GM21390 (cell line): Measurements from ENCODE around the gene KIAA1614.

Experiments used
- ATAC-seq: cut with Tn5 transposase; IDR thresholded peaks from one replicate; pipeline ENCODE4 v1.9.1; 2021; ENCODE audit not compliant: unreplicated experiment

KIAA1614 gene

DNA sequence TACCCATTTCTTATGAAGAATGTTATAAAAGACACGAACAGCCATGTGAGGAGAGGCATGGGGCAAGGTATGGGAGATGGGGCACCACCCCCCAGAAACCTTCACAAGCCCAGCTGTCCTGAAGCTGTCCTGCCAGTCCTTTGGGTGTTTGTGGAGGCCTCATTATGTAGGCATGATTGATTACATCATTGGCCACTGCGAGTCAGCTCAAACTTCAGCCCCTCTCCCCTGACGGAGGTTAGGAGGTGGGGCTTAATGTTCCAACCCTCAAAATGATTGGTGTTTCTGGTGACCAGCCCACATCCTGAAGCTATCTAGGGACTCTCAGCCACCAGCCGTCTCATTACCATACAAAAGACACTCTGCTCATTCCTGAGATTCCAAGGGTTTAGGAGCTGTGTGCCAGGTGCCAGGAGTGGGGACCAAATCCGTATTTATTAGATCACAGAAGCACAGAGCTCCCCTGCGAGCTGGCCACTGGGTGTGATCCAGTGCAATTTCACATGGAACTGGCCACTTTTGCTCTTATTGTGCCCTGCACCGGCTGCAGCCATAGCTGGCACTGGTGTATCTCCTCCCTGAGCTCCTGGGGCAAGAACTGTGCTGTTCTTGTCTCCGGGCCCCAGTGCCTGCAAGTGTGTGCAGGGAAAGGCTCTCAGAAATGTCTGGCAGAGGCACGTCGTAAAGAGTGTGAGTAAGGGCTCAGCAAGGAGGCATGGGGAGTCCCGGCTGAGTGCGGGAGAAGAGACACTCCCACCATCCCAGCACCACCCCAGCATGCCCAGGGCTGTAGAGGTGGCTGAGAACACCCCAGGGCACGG, 10.5 kb downstream of the KIAA1614 start:
- no peak for ATAC-seq

DNA sequence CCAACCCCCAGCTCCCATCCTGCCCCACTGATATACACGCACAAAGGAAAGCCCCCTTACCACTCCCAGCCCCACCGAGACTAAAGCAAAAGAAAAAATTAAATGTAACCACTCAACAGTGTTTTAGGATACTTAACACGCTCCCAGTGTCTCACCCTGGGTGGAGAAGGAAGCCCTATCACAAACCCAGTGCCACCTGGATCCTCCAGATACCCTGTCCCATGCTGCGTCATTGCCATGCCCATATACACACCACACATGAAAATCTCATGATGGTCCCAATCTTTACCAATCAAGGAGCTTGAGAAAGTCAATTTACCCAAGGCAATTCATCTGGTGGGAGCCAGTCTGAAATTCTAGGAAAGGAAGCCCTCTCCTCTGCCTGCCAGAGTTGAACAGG, 11.2 kb downstream of the KIAA1614 start:
- ATAC-seq: no peak

DNA sequence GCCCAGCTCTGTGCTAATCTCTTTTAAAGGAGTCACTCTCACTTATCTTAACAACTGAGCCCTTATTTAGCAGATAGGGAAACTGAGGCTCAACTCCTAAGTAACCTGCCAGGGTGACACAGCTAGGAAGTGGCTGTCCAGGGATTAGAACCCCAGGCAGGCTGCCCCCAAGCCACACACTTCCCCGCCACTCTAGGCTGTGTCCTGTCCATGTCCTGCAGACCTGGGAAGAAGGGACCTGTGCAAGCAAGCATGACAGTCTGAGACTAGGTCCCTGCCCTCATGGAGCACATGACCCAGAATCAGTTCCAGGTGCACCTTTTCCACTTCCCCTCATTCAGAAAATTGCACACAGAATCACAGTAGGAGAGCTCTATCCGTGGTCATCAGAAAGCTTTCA, 12.2 kb downstream of the KIAA1614 start:
- ATAC-seq: no peak

DNA sequence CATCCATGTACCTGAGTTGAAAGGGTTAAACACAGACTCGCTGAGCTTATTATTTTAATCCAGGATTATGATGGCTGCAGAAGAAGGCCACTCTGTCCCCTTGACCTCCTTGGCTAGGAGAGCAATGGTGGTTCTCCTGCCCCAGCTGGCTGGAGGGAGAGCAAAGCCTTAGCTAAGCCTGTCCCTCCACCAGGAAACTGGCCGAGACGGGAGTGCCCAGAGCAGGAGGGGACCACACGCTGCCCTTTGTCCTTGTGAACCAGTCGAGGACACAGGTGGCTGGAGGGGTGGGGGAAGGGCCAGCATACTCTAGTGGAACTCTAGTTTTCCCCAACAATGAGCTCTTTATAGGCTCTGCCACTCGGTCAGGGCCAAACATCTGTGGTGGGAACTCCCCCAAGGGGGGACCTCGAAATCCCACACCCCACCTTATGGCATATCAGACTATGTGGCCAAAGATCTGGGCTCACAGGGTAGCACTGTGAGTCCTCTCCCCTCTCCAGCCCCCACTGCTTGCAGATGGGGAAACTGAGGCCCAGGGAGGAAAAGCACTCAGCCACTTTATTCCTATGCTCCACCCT, 12.9 kb downstream of the KIAA1614 start:
- ATAC-seq: no peak

DNA sequence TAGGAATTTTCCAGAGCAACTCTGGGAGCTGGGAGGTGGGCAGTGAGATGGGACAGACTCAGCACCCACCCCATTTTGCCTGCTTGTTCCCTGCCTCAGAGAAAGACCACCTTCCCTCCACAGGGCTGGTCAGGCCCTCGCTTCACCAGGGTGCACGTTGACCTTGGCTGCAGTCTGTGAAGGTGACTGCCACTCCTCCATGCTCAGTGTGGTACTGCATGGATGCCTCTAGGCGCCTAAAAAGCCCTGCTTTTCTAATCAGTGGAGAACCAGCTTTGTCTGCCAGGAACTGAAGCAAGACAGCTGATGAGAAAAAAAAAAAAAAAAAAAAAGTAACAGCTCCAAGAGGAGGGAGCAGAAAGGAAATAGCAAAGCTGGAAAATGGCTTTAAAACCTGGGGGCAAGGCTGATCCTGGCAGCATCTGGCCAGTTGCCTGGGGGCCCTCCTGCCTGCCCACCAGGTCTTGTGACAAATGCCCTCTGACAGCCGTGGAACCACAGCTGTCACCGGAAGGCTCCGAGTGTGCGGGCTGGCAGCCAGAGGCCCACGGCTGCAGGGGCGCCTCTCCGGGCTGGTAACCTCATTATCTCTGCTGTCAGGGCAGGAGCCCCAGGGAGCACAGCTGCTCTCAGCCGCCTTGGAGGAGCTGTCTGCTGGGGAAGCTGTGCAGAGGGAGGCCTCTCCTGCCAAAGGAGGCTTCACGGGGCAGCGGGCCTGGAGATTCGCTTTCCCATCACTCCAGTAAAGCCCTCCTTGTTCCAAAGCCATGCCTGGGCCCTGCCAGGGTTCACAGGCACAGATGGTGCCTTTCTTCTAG, 13.7 kb downstream of the KIAA1614 start:
- no peak for ATAC-seq

DNA sequence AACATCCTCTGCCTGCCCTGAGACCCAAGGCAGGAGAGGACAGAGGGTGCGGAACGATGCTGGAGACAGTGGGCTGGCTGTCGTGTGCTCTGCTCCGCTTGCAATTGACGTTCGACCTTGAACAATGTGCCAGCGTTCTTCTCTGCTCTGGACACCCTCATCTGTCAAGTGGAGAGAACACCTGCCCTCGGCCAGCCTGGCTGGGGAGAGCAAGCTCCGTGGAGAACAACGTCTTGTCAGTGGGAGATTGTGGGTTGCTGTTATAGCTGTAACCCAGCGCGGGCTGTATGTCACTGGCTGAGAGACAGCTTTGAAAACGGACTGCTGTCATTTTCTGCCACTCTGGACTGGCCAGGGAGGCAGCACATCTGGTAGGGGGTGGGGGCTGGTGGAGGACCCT, 14.7 kb downstream of the KIAA1614 start:
- no peak for ATAC-seq

DNA sequence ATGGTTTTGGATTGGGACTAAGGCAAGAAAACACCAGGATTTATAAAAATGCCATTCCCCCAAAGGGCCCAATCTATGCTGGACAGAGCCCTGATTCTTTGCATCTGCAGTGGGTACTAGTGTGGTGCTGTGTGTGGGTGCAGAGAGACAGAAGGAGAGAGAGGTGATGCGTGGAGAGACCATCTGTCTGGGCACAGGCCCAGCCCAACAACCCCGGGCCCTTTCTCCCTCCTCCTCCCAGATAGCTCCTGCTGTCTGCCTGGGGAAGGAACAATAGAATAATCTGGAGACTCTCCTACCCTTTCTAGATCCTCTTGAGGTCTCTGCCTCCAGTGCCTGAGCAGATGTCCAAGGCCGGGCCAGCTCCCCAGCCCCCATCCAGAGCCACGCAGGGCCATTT, 15.1 kb downstream of the KIAA1614 start:
- ATAC-seq: no peak

DNA sequence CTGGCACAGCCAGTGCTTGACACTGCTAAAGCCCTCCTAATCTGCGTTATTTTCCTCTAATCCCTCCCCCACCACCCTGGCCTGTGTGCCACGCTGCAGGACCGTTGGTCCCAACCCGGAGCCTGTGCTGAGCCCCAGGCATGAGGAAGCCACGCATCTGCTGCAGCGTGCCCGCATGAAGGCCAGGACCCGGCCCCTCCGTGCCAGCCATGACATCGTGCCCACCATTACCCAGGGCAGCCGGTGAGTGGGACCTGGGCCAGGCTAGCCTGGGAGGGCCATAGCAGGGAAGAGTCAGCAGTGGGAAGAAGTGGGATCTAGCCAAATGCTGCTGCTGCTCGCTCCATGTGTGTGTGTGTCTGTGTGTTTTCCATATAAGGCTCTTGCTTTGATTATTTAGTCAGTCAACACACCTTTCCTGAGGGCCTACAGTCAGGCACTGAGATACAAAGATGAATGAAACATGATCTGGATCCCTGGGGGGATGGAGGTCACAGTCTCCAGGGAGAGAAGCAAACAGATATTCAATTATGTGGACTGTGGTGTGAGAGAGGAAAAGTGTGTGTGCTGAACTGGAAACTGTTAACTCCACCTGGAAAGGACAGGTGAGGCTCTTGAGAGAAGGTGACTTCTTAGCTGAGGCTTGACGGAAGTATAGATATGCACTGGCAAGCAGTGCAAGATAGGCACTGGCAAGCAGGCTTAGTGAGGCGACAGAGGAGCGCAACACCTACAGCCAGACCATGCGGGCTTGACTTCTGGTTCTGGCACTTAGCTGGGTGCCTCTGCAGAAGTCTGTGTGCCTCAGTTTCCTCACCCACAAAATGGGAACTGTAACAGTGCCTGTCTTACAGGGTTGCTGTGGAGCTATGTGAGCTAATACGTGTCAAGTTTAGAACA, 15.9 kb downstream of the KIAA1614 start:
- ATAC-seq: no peak

DNA sequence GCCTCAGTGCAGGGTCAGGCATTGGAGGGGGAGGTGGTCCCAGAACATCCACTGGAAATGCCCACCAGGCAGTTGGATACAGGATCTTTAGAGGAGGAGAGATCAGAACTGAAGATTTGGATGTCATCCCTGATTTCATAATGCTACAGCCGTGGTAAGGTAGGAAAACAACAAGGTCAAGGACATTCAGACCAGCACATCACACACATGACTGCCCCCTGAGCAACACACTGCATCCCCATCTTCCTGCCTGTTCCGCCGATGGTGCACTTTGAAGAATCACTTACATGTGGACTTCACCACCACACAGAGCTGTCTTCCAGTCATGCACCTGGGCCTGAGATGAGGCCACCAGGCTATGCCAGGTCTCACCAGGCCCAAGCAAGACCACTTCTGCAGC, 16.7 kb downstream of the KIAA1614 start:
- no peak for ATAC-seq

DNA sequence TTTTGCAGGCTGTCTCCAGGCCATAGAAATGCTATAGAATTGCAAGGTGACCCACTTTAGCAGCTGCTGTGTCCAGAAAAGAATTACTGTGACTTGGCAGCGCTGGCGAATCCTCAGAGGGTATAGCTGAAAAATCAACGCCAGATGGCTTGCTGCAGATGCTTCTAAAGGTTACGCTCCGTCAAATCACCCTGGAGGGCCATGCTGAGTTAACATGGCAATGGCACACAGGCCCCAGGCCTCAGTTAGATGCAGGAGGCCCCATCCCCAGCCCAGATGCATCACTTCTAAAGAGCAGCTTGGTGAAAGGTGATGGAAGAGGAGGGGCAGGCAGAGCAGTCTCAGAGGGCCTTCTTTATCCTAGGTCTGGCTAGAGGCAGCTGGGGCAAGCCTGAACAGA, 18.0 kb downstream of the KIAA1614 start:
- ATAC-seq: no peak

DNA sequence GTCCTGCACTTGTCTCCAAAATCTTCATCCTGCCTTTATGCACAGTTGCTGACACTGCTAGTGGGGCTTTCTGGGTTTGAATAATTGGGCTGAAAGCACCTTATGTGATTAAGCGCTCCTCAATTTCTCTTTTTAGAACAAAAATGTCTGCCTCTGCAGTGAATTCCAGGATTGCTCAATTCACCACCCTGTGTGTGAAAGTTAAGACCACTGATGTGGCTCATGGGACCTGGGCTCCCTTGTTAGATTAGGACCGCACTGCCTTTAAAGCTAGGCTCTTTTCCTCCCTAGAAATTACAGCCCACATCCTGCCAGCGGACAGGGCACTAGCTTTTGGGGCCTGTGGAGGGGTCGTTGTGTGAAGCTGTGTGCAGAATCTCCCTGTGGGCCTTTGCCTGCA, 18.8 kb downstream of the KIAA1614 start:
- ATAC-seq: no peak

DNA sequence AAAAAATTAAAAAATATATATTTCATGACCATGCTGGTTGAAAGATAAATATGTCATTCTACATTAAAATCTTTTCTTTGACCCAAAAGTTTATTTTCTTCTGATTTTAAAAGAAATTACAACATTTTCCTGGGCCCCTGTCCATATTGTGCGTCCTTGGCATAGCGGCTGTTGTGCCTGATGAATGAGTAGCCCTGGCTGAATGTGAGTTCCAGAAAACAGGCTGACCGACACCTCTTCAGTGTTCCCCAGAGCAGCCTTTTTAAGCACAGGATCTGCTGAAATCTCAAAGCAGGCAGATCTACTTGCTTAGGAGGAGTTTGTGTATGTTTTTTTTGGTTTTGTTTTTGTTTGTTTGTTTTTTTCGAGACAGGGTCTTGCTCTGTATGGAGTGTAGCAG, 19.7 kb downstream of the KIAA1614 start:
- ATAC-seq: no peak

DNA sequence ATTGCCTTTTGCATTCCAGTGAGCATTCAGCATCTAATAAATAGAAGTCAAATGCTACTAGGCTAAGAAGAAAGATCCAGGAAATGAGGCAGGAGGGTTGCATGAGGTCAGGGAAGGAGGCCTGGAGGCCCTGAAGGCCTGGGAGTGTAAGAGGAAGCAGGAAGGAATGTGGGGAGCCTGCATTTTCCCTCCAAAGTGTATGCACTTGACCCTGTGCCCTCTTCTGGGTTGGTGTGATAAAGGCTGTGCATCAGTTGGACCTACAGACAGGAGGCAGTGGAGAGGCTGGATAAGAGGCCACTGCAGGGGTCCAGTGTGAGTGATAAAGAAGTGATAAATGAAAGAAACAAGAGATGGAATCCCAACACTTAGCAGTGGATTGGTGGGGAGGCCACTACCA, 20.4 kb downstream of the KIAA1614 start:
- no peak for ATAC-seq

DNA sequence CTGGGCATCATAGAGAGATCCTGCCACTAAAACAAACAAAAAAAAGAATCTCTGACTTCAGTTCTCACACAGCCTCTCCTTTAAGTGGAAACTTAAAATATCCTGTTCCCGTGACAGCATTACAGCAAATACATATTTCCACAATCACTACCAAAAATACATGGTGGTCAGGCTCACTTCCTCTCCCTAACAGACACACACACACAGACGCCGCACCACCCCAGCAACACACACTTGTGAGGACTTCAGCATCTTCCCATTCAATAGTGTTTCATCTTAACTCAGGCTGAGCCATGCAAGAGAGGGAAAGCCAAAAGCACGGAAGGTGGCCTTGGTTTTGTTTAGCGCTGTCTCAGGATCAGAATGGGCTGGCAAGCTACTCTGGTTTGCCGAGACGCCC, 21.9 kb downstream of the KIAA1614 start:
- no peak for ATAC-seq

DNA sequence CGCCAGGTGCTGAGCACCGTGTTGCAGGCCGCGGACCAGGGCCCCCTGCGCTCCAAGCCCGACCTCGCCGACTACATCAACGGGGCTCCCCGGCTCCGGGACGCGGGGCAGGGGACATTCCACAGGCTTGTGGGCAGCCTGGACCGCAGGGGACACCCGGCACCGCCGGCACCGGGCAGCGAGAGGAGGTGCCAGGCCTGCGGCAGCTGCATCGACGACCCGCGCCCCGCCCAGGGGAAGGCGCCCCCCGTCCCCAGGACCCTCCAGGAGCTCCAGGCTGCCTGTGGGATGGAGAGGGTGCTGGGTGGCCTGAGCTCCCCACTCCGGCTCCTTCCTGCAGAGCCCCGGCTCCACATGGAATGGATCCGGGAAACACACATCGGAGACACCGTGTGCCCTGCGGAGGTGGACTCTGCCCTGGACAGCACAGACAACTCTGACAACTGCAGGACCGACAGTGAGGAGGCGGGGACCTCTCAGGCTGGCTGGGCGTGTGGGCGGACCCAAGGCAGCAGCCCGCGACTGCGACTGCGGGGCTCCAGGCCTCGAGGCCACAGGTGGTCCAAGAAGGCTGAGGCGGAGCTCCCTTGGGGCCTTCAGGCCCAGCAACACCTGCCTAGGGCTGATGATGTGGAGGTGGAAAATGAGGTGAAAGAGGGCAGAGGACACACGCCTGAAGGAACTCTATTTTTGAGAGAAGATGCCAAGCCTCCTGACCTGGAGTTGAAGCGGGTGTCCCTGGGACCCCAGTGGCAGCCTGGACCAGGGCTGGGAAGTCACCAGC, 22.8 kb downstream of the KIAA1614 start:
- ATAC-seq: no peak

DNA sequence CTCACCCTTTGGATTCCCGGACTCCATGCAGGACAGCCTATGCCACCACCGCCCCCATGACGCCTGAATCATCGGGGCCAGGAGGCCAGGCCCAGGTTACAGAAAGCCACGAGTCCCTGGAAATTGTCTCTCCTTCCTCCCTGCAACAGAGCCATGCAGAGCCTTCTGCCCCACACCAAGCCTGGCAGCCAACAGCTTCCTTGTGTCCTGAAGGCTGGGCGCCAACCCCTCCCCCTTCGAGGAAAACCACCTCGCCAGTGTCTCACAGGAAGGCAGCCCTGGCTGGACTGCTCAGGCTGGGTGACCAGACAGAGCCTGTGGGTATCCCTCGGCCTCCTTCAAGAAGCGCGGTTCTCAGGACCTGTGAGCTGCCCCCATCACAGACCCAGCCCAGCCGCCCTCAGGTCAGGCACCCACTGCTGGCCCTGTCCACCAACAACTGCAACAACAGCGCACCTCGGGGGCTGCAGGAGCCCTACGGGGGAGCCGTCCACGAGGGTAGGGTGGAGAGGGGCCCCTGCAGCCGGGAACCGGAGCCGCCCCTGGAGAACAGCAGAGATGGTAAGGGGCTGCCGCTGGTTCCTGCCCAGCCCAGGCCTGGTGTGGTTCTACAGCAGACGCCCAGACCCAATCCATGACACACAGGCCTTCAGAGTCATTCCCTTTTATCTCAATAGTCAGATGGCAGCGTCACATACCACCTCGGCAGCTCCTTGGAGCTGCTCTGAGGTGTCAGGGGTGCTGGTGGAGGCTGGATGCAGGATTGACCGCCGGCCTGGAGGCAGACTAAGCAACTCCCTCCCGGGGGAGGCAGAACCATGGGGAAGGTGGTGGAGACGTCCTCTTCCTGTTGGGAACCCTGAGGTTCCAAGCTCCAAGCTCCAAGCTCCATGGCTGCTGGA, 23.7 kb downstream of the KIAA1614 start:
- no peak for ATAC-seq

DNA sequence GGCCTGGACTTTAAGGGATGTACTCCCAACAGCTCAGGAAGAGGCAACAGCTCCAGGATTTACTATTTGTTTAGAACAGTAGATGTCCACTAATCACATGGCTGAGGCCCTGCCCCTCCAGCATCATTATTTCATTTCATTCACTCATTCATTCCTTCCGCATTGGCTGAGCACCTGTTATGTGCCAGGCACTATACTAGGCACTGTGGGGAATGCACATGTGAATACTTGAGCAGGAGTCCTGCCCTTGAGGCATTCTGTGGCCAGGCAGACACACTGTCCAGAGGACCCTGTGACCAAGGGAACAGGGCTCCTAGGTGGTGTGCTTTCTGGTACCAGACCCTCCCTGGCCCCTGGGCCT, 24.3 kb downstream of the KIAA1614 start:
- ATAC-seq: no peak

DNA sequence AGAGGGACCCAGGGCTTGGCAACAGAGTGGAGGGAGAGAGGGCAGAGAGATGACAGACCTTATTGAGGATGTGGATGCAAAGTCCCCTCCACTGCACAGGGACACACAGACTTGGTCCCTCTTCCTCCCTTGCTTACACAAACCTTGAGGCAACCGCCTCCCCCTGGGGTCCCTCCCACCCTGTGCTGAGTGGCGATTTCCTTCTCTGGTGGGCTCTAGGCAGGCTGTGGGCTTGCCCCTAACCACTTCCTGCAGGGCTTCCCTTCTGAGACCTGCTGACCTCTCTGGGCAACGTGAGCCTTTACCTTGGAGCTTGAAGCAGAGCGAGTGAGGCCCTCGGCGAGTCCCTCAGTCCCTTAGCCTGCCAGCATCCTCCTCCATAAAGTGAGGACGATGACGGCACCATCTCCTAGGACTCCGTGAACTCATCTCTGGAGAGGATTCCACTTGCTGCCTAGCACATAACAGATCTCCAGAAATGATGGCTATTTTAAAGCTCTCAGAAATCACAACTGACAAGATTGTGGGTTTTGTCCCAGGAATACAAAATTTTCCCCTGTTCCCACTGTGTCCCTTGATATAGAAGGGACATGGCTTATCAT, 25.0 kb downstream of the KIAA1614 start:
- no peak for ATAC-seq
